ENCODE measurements around the gene USH2A.

USH2A gene

DNA sequence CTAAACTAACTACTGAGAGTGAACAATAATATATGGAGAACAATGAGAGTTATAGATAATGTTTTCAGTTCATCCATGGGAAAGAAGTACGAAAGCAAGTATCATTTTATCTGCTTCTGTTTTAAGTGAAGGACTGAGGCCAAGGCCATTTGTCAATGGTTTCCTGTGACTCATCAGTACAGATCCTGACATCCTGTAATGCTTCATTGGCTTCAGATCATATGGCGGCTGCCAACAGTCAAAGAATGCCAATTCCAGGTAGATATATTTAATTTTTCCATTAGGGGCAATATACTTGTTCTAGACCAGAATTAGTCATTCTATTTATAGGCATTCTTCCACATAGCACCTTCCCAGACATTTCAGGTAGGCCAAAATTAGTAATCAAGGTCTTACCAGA is 97.3 kb downstream of the USH2A start:
- ChIA-PET CTCF (no interaction called here), POLR2A (no interaction called here)
- H3K4me3 ChIP-seq (ENCODE audit: low read depth, low read length): no peak overlapping the region
- no peak overlapping the region for H3K27ac ChIP-seq (ENCODE audit: extremely low read depth, low read depth, low read length)
- no peaks in the 10 kb centered on the region for H3K36me3 ChIP-seq (ENCODE audit: control insufficient read depth in 2 of 2, insufficient read depth in 1 of 2, low read length in 2 of 2)
- H3K9me3 ChIP-seq (ENCODE audit: control insufficient read depth, insufficient read depth, low read depth, low read length): no peaks in the 10 kb centered on the region
- no peaks in the 10 kb centered on the region for H3K4me1 ChIP-seq (ENCODE audit: control insufficient read depth, insufficient read depth, low read length)
- no peak for TF ChIP-seq ZSCAN30 (tag by site-specific recombination; IDR thresholded peaks at IDR 0.05)
- TF ChIP-seq ZNF843 (tag by site-specific recombination; IDR thresholded peaks at IDR 0.05): no peak
- TF ChIP-seq RBAK (tag by site-specific recombination; IDR thresholded peaks at IDR 0.05): no peak
- no peak for TF ChIP-seq ZNF664 (tag by site-specific recombination; IDR thresholded peaks at IDR 0.05)
- TF ChIP-seq ZNF530 (tag by site-specific recombination; IDR thresholded peaks at IDR 0.05; ENCODE audit: low read depth): no peak
- no peak for TF ChIP-seq ZXDB (tag by site-specific recombination; IDR thresholded peaks at IDR 0.05)

DNA sequence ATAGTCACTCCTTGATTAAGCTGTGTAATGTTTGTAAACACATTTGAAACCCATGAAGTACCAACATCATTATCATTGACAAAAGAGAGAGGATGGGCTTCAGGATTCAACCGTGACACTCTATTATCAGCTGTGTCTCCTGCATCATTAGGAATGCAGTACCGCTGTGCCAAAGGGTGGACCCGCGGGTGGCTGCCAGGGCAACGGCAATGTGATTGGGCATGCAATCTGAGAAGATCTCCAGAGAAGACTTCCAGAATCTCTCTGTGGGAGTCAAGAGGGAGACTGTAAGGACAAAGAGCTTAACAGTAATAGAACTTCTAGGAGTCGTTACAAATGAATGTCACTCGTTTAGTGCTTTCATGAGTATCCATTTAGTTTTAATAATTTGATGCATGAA is 97.9 kb downstream of the USH2A start:
- Histone ChIP-seq H3K9me3 (ENCODE audit: control insufficient read depth, insufficient read depth, low read depth, low read length) (no peaks in the 10 kb centered on the region), H3K4me1 (ENCODE audit: control insufficient read depth, insufficient read depth, low read length) (no peaks in the 10 kb centered on the region), H3K27ac (ENCODE audit: extremely low read depth, low read depth, low read length) (no peak overlapping the region), H3K4me3 (ENCODE audit: low read depth, low read length) (no peak overlapping the region), H3K36me3 (ENCODE audit: control insufficient read depth in 2 of 2, insufficient read depth in 1 of 2, low read length in 2 of 2) (no peaks in the 10 kb centered on the region)
- CTCF ChIA-PET: no interaction called here
- POLR2A ChIA-PET: no interaction called here
- TF ChIP-seq ZNF521 (tag by site-specific recombination; IDR thresholded peaks at IDR 0.05) (no peak), ZNF184 (tag by site-specific recombination; IDR thresholded peaks at IDR 0.05) (no peak), ZNF670 (tag by site-specific recombination; IDR thresholded peaks at IDR 0.05; ENCODE audit: low read depth) (no peak), HOXA7 (CRISPR knock-in tag; IDR thresholded peaks at IDR 0.05; ENCODE audit: borderline replicate concordance) (no peak), ZNF280C (tag by site-specific recombination; IDR thresholded peaks at IDR 0.05) (no peak), KLF10 (tag by site-specific recombination; IDR thresholded peaks at IDR 0.05) (no peak), ZNF302 (tag by site-specific recombination; IDR thresholded peaks at IDR 0.05; ENCODE audit: low read depth) (no peak), ZXDB (tag by site-specific recombination; IDR thresholded peaks at IDR 0.05) (no peak), ZNF223 (tag by site-specific recombination; IDR thresholded peaks at IDR 0.05) (no peak), ZNF791 (tag by site-specific recombination; IDR thresholded peaks at IDR 0.05) (no peak), ZNF112 (tag by site-specific recombination; IDR thresholded peaks at IDR 0.05) (no peak), ZNF366 (tag by site-specific recombination; conservative IDR thresholded peaks at IDR 0.05) (no peak), ZNF629 (tag by site-specific recombination; IDR thresholded peaks at IDR 0.05) (no peak), ZNF274 (IDR thresholded peaks at IDR 0.05; ENCODE audit: low read length) (no peak), ZNF274 (tag by site-specific recombination; IDR thresholded peaks at IDR 0.05; ENCODE audit: borderline replicate concordance) (no peak), ZNF24 (tag by site-specific recombination; IDR thresholded peaks at IDR 0.05) (no peak), ZBTB48 (tag by site-specific recombination; IDR thresholded peaks at IDR 0.05) (no peak), ZFHX2 (tag by site-specific recombination; conservative IDR thresholded peaks at IDR 0.05) (no peak)
- TF ChIP-seq, protein P1, sequence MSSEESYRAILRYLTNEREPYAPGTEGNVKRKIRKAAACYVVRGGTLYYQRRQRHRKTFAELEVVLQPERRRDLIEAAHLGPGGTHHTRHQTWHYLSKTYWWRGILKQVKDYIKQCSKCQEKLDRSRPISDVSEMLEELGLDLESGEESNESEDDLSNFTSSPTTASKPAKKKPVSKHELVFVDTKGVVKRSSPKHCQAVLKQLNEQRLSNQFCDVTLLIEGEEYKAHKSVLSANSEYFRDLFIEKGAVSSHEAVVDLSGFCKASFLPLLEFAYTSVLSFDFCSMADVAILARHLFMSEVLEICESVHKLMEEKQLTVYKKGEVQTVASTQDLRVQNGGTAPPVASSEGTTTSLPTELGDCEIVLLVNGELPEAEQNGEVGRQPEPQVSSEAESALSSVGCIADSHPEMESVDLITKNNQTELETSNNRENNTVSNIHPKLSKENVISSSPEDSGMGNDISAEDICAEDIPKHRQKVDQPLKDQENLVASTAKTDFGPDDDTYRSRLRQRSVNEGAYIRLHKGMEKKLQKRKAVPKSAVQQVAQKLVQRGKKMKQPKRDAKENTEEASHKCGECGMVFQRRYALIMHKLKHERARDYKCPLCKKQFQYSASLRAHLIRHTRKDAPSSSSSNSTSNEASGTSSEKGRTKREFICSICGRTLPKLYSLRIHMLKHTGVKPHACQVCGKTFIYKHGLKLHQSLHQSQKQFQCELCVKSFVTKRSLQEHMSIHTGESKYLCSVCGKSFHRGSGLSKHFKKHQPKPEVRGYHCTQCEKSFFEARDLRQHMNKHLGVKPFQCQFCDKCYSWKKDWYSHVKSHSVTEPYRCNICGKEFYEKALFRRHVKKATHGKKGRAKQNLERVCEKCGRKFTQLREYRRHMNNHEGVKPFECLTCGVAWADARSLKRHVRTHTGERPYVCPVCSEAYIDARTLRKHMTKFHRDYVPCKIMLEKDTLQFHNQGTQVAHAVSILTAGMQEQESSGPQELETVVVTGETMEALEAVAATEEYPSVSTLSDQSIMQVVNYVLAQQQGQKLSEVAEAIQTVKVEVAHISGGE (tag by site-specific recombination; conservative IDR thresholded peaks at IDR 0.05; ENCODE audit: low read depth): no peak
- TF ChIP-seq, protein P2, sequence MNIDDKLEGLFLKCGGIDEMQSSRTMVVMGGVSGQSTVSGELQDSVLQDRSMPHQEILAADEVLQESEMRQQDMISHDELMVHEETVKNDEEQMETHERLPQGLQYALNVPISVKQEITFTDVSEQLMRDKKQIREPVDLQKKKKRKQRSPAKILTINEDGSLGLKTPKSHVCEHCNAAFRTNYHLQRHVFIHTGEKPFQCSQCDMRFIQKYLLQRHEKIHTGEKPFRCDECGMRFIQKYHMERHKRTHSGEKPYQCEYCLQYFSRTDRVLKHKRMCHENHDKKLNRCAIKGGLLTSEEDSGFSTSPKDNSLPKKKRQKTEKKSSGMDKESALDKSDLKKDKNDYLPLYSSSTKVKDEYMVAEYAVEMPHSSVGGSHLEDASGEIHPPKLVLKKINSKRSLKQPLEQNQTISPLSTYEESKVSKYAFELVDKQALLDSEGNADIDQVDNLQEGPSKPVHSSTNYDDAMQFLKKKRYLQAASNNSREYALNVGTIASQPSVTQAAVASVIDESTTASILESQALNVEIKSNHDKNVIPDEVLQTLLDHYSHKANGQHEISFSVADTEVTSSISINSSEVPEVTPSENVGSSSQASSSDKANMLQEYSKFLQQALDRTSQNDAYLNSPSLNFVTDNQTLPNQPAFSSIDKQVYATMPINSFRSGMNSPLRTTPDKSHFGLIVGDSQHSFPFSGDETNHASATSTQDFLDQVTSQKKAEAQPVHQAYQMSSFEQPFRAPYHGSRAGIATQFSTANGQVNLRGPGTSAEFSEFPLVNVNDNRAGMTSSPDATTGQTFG (tag by site-specific recombination; IDR thresholded peaks at IDR 0.05; ENCODE audit: borderline replicate concordance): no peak

Measured in HEK293 (cell line).